Left lung (tissue), 10 donors: Measurements from ENCODE around the gene MPRIP. TPM values are rescaled to one million over a fixed set of nuclear protein-coding genes. Genes with fewer than 3 reads are reported as not detected.
A peak's percentile ranks its signal among the peaks of the same experiment; 100 is the strongest.
"Not testable (repeated sequence)": the region's sequence is repeated elsewhere in the genome, so short reads cannot be mapped to it uniquely, and the experiment has no call there.

Source experiments
- ATAC-seq: fragments of 200-7000 bp; cut with Tn5 transposase; one replicate; pipeline ENCODE4 v1.9.1; 2020; ENCODE audit warnings: moderate library complexity
- DNase-seq, 4 donors: peaks; one replicate each; pipeline ENCODE4 v3.0.0-alpha.2; 2013 to 2020
- H3K27ac ChIP-seq, 2 donors: fragments of 200-600 bp; sonication (generic) in 1 of 2; one replicate each; pipeline versions ENCODE4 v1.5.0 to v1.8.0; 2020 to 2021
- H3K27me3 ChIP-seq, 2 donors: fragments of 200-600 bp; sonication (generic) in 1 of 2; one replicate each; pipeline versions ENCODE4 v1.5.0 to v1.8.0; 2020 to 2021
- H3K36me3 ChIP-seq, 2 donors: fragments of 200-600 bp; sonication (generic) in 1 of 2; one replicate each; pipeline versions ENCODE4 v1.5.0 to v1.8.0; 2020 to 2021
- H3K4me1 ChIP-seq, 2 donors: fragments of 200-600 bp; one replicate each; pipeline ENCODE4 v1.8.0; 2021
- H3K4me3 ChIP-seq, 2 donors: fragments of 200-600 bp; sonication (generic) in 1 of 2; one replicate each; pipeline versions ENCODE4 v1.5.0 to v1.8.0; 2020 to 2021; ENCODE audit warnings: mild to moderate bottlenecking in 1 of 2
- H3K9me3 ChIP-seq, 2 donors: fragments of 200-600 bp; sonication (generic) in 1 of 2; one replicate each; pipeline versions ENCODE4 v1.5.0 to v1.8.0; 2020 to 2021
- CTCF ChIP-seq, 2 donors: fragments of 200-600 bp; sonication (generic) in 1 of 2; IDR thresholded peaks; one replicate each; pipeline versions ENCODE4 v1.5.0 to v1.8.0; 2021; ENCODE audit warnings: antibody characterized with exemption in 2 of 2
- intact Hi-C, 2 donors: fragments of 100-400 bp; cut with DNase I; formaldehyde crosslinking; loops; one replicate each; pipeline versions ENCODE4 v1.11.2 to v1.14.2; 2022
- polyA plus RNA-seq, 6 donors: library from polyadenylated mRNA; unstranded; fragments of 120-200 nt; gene quantifications; one replicate each; pipeline ENCODE4 v1.2.1, GENCODE V29; 2013; ENCODE audit not compliant: insufficient read length in 6 of 6
- total RNA-seq, 2 donors: library from RNA; stranded (reverse); fragmentation: NEBNext Ultra II Directional; extraction: Animal tissue kit (Norgen Biotek cat#: 25700); gene quantifications; one replicate each; pipeline ENCODE4 v1.2.1, GENCODE V29; 2021
- donor health status: DM: no; HTN: yes; CAD: no.
- donor health status: DM: no; HTN: no; CAD: no.

MPRIP gene
- total and polyA plus RNA-seq, 8 donors: 221 to 338 (median 257) TPM

- Histone ChIP-seq H3K27ac (no peak overlapping the region), H3K4me1 (peaks cover 10 to 27% of the 10 kb centered on the region in 2 donors), H3K36me3 (peaks cover 5 to 99% of the 10 kb centered on the region in 2 donors), H3K27me3 (no peaks in the 10 kb centered on the region), H3K9me3 (no peaks in the 10 kb centered on the region), H3K4me3 (no peak overlapping the region)
- intact Hi-C loops: no loop called here
- DNase-seq (peak in 1 of 4 donors; percentile 40), ATAC-seq (no peak)
- TF ChIP-seq CTCF (IDR thresholded peaks at IDR 0.05): no peak
These were observed 113.3 kb downstream of the MPRIP start for GRCh38 chr17:17155568-17155967.

DNA sequence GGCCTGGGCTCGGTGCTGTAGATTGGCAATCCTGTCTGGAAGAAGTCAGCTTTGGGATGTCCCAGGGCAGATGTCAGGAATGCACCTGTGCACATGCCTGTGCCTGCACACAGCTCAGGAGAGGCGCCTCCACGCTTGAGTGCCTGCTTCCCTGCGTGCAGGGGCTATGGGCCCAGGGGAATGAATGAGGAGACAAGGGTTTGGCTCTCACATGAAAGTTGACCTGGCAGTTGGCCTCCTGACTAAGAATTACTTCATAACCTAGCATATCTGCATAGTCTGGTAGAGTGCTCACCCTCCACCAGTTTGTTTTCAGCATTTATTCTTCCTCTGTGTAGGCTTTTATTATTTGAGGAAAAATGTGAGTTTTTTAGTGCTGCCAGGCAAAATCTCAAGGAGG is 113.8 kb downstream of the MPRIP start:
- H3K4me3 ChIP-seq: no peak overlapping the region
- H3K27me3 ChIP-seq: no peaks in the 10 kb centered on the region
- intact Hi-C loops: no loop called here
- ATAC-seq (no peak), DNase-seq (peak in 1 of 4 donors; percentile 32)
- H3K27ac ChIP-seq: no peak overlapping the region
- H3K4me1 ChIP-seq: peaks cover 10 to 21% of the 10 kb centered on the region in 2 donors
- peaks cover 5 to 99% of the 10 kb centered on the region in 2 donors for H3K36me3 ChIP-seq
- TF ChIP-seq CTCF (IDR thresholded peaks at IDR 0.05): no peak
- no peaks in the 10 kb centered on the region for H3K9me3 ChIP-seq

DNA sequence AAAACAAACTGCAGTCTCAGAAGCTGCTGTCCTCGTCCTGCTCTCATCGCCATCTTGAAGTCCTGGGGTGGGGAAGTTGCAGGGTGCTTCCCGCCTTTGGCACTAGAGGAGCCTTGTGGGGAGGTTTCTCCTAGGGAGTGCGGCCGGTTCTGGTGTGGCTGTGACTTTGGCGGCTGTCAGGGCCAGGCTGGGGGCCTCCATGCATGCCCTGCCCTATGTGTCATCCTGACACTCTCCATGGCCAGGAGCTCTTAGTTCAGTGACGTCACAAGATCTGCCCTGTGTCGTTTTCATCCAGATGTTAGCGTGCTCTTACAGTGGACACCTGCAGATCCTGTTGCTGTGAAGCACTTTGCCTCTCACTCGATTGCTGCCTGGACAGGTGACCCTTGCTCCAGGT is 114.3 kb downstream of the MPRIP start:
- Histone ChIP-seq H3K4me1 (peaks cover 8 to 17% of the 10 kb centered on the region in 2 donors), H3K27ac (no peak overlapping the region), H3K9me3 (no peaks in the 10 kb centered on the region), H3K27me3 (no peaks in the 10 kb centered on the region), H3K36me3 (peaks cover 5 to 99% of the 10 kb centered on the region in 2 donors), H3K4me3 (no peak overlapping the region)
- intact Hi-C loops: no loop called here
- DNase-seq (peak in 1 of 4 donors; percentile 47), ATAC-seq (no peak)
- TF ChIP-seq CTCF (IDR thresholded peaks at IDR 0.05): no peak

DNA sequence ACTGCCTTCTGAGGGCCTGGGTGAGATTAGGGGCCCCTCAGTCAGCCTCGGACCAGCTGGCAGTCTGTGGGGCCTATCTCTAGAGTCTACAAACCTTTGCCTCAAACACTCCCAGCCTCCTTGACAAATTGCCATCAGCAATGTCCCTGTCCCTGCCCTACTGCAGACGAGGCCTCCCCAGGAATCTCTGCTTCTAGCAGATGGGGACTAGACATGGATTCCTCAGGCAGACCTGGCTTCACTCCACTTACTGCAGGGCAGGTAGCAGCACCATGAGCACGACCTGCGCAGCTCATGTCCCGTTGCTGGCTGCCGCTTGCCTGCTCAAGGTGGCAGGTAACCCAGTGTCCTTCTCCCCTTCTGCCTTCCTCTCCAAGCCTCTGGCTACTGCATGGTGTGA is 114.8 kb downstream of the MPRIP start:
- H3K4me3 ChIP-seq: no peak overlapping the region
- no peaks in the 10 kb centered on the region for H3K9me3 ChIP-seq
- ATAC-seq: no peak
- H3K36me3 ChIP-seq: peaks cover 5 to 99% of the 10 kb centered on the region in 2 donors
- H3K27me3 ChIP-seq: no peaks in the 10 kb centered on the region
- peaks cover 3 to 12% of the 10 kb centered on the region in 2 donors for H3K4me1 ChIP-seq
- intact Hi-C loops: no loop called here
- TF ChIP-seq CTCF (IDR thresholded peaks at IDR 0.05): no peak
- no peak overlapping the region for H3K27ac ChIP-seq
- DNase-seq: peak in 1 of 4 donors; percentile 39

DNA sequence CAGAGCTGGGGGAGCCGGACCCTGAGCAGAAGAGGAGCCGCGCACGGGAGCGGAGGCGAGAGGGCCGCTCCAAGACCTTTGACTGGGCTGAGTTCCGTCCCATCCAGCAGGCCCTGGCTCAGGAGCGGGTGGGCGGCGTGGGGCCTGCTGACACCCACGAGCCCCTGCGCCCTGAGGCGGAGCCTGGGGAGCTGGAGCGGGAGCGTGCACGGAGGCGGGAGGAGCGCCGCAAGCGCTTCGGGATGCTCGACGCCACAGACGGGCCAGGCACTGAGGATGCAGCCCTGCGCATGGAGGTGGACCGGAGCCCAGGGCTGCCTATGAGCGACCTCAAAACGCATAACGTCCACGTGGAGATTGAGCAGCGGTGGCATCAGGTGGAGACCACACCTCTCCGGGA is 116.2 kb downstream of the MPRIP start:
- peaks cover 5 to 100% of the 10 kb centered on the region in 2 donors for H3K36me3 ChIP-seq
- peak in 1 of 4 donors; percentile 78 for DNase-seq
- H3K9me3 ChIP-seq, ATAC-seq, H3K4me3 ChIP-seq, intact Hi-C loops, H3K27ac ChIP-seq, H3K4me1 ChIP-seq, H3K27me3 ChIP-seq: not testable (repeated sequence)

- H3K4me1 ChIP-seq: no peaks in the 10 kb centered on the region
- ATAC-seq (no peak), DNase-seq (no peak)
- no peak for TF ChIP-seq CTCF (IDR thresholded peaks at IDR 0.05)
- no peaks in the 10 kb centered on the region for H3K9me3 ChIP-seq
- no peaks in the 10 kb centered on the region for H3K27me3 ChIP-seq
- no peak overlapping the region for H3K4me3 ChIP-seq
- no peak overlapping the region for H3K27ac ChIP-seq
- intact Hi-C loops: no loop called here
- peaks cover 5 to 100% of the 10 kb centered on the region in 2 donors for H3K36me3 ChIP-seq
These were observed 117.3 kb downstream of the MPRIP start for GRCh38 chr17:17159571-17159970.
